Keratinocyte (primary cell): ENCODE measurements around the gene ARL5A.

ENCODE experiments used
- EZH2 ChIP-seq: IDR thresholded peaks from one replicate; pipeline ENCODE4 v1.6.1; 2012; ENCODE audit warnings: inconsistent platforms, mild to moderate bottlenecking, low read length, moderate library complexity
- TF ChIP-seq, protein P1 (sequence below), 3 experiments: IDR thresholded peaks in 1 of 3; conservative IDR thresholded peaks in 1 of 3; optimal IDR thresholded peaks in 1 of 3; 2 replicates in 2 of 3; 3 replicates in 1 of 3; pipeline versions ENCODE3 to v1.5.1; 2011; ENCODE audit warnings: low read length in 3 of 3, mild to moderate bottlenecking in 3 of 3, moderate library complexity in 2 of 3, control low read depth in 1 of 3, inconsistent platforms in 1 of 3; ENCODE audit not compliant: insufficient read depth in 2 of 3; ENCODE audit errors: extremely low read depth in 1 of 3

DNA sequence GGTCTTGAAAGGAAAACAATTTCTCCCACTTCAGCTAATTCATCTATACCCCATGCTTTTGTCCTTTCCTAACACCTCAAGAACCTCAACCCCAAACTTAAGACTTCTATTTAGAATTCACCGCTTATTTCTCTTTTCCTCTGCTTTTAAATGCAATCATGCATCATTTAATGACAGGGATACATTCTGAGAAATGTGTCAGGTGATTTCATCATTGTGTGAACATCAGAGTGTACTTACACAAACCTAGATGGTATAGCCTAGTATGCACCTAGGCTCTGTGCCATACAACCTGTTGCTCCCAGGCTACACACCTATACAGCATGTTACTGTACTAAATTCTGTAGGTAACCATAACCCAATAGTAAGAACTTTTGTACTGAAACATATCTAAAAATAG, 22.9 kb downstream of the ARL5A start:
- TF ChIP-seq, protein P1, sequence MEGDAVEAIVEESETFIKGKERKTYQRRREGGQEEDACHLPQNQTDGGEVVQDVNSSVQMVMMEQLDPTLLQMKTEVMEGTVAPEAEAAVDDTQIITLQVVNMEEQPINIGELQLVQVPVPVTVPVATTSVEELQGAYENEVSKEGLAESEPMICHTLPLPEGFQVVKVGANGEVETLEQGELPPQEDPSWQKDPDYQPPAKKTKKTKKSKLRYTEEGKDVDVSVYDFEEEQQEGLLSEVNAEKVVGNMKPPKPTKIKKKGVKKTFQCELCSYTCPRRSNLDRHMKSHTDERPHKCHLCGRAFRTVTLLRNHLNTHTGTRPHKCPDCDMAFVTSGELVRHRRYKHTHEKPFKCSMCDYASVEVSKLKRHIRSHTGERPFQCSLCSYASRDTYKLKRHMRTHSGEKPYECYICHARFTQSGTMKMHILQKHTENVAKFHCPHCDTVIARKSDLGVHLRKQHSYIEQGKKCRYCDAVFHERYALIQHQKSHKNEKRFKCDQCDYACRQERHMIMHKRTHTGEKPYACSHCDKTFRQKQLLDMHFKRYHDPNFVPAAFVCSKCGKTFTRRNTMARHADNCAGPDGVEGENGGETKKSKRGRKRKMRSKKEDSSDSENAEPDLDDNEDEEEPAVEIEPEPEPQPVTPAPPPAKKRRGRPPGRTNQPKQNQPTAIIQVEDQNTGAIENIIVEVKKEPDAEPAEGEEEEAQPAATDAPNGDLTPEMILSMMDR (optimal IDR thresholded peaks at IDR 0.05 in 1 of 3, IDR thresholded peaks at IDR 0.05 in 1 of 3, conservative IDR thresholded peaks at IDR 0.05 in 1 of 3; ENCODE audit: extremely low read depth in 1 of 3, insufficient read depth in 2 of 3, low read length in 3 of 3) = no peak
- no peak for TF ChIP-seq EZH2
